ENCODE data around the gene PEX7. TPM values are rescaled to one million over a fixed set of nuclear protein-coding genes. Genes with fewer than 3 reads are reported as not detected.
A peak's percentile ranks its signal among the peaks of the same experiment; 100 is the strongest.

PEX7 gene
- 5.1 TPM for polyA plus RNA-seq (2013, experiment 1 of 2)
- 5.2 TPM for polyA plus RNA-seq (2013, experiment 2 of 2)

GRCh38 chr6:136822376-136823127 is at the start of gene PEX7:
Gene PEX7 (plus strand): TSS chr6:136822592. CDS start chr6:136822666, 74 bp downstream.
- Histone ChIP-seq H3K23ac (ENCODE audit: low read depth, low read length, poor library complexity) (peak within 1 kb of the TSS; percentile 99), H2AK5ac (ENCODE audit: low read depth, low read length) (peak within 1 kb of the TSS; percentile 98), H3K79me1 (ENCODE audit: low read depth, low read length) (peaks cover 4% of the 10 kb centered on the region), H3K36me3 (replicated peaks in 1 of 2; ENCODE audit: control insufficient read depth in 2 of 2, insufficient read depth in 2 of 2, low read length in 2 of 2) (peaks cover 2 to 25% of the 10 kb centered on the region in 2 donors), H2AFZ (ENCODE audit: low read length) (peak within 1 kb of the TSS; percentile 91), H2BK120ac (ENCODE audit: low read depth, low read length) (no peak within 1 kb of the TSS), H3K9ac (ENCODE audit: low read depth, low read length, poor library complexity) (peak within 1 kb of the TSS; percentile 96), H3K4me2 (ENCODE audit: insufficient read depth, low read length, poor library complexity, severe bottlenecking) (peak within 1 kb of the TSS; percentile 67), H3K18ac (ENCODE audit: low read length) (peak within 1 kb of the TSS; percentile 98), H2BK12ac (ENCODE audit: low read length) (no peak within 1 kb of the TSS), H3K4ac (ENCODE audit: low read length) (no peak within 1 kb of the TSS), H2BK15ac (ENCODE audit: low read length) (no peak within 1 kb of the TSS), H3K4me1 (ENCODE audit: control insufficient read depth in 2 of 2, insufficient read depth in 1 of 2, low read depth in 1 of 2, low read length in 2 of 2) (peaks cover 0 to 3% of the 10 kb centered on the region in 2 donors), H3K27ac (replicated peaks; ENCODE audit: low read length) (peak within 1 kb of the TSS; percentile 80), H3K14ac (ENCODE audit: low read length) (peak within 1 kb of the TSS; percentile 98), H3K9me3 (replicated peaks in 1 of 2; ENCODE audit: control insufficient read depth in 2 of 2, insufficient read depth in 1 of 2, low read depth in 1 of 2, low read length in 2 of 2) (peaks cover 0 to 1% of the 10 kb centered on the region in 2 donors), H2BK5ac (ENCODE audit: low read length) (peak within 1 kb of the TSS; percentile 53), H4K8ac (ENCODE audit: low read depth, low read length) (peak within 1 kb of the TSS; percentile 98), H3K27me3 (ENCODE audit: control insufficient read depth in 3 of 3, insufficient read depth in 3 of 3, low read depth in 1 of 3, low read length in 3 of 3) (peaks cover 0 to 16% (median 0%) of the 10 kb centered on the region in 3 experiments), H3K4me3 (ENCODE audit: low read length in 2 of 2) (peak within 1 kb of the TSS; percentile 59 to 82), H4K91ac (ENCODE audit: low read depth, low read length, poor library complexity) (no peak within 1 kb of the TSS)
- DNase-seq (ENCODE audit: low spot score): peak; percentile 82
- WGBS, 2 donors (ENCODE audit: extremely low coverage in 2 of 2, insufficient read length in 2 of 2, insufficient replicate concordance in 1 of 2): no CpG with 5 or more reads among the region's 78 CpGs

DNA sequence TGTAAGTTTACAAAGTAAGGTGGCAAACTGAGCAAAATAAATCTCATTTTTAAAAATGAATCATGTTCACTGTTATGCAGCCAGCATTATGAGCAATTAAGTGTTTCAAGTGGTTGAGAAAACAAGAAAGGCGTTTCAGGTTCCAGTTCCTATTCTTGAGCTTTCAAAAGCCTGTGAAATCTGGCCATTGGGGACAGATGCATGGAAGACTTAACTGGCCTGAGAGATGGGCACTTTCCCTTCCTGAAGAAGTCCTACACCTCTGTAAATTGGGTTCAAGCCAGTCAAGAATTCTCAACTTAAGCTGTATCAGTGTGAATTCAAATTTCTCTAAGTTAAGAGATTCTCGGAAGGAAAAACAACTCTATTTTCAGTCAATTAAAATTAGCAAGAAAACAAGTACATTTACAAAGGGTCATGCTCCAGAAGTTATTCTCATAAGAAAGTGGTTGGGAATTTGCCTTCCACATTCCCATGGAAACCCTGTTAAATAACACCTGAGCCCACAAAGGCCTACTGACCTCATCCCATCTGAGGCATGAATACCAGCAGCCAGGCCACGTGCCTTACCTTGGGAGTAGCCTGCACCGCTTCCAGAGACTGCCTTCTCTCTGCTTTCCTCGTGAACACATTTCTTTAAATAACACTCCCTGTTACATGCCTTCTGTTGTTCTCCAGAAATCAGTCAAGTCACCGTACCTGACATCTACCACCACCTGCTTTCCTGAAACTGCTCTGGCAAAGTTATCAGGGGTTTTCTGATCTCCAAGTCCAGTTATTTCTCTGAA is 49.5 kb upstream of the PEX7 start:
- no peak overlapping the region for H3K4me2 ChIP-seq (ENCODE audit: insufficient read depth, low read length, poor library complexity, severe bottlenecking)
- no peak overlapping the region for H3K4ac ChIP-seq (ENCODE audit: low read length)
- no peak overlapping the region for H2AFZ ChIP-seq (ENCODE audit: low read length)
- no peaks in the 10 kb centered on the region for H3K79me1 ChIP-seq (ENCODE audit: low read depth, low read length)
- H2AK5ac ChIP-seq (ENCODE audit: low read depth, low read length): no peak overlapping the region
- H4K91ac ChIP-seq (ENCODE audit: low read depth, low read length, poor library complexity): no peak overlapping the region
- no peak overlapping the region for H3K14ac ChIP-seq (ENCODE audit: low read length)
- H3K27me3 ChIP-seq (ENCODE audit: control insufficient read depth in 3 of 3, insufficient read depth in 3 of 3, low read depth in 1 of 3, low read length in 3 of 3): no peaks in the 10 kb centered on the region
- no peak overlapping the region for H2BK120ac ChIP-seq (ENCODE audit: low read depth, low read length)
- H3K36me3 ChIP-seq (replicated peaks in 1 of 2; ENCODE audit: control insufficient read depth in 2 of 2, insufficient read depth in 2 of 2, low read length in 2 of 2): no peaks in the 10 kb centered on the region
- no peaks in the 10 kb centered on the region for H3K4me1 ChIP-seq (ENCODE audit: control insufficient read depth in 2 of 2, insufficient read depth in 1 of 2, low read depth in 1 of 2, low read length in 2 of 2)
- H3K23ac ChIP-seq (ENCODE audit: low read depth, low read length, poor library complexity): no peak overlapping the region
- H4K8ac ChIP-seq (ENCODE audit: low read depth, low read length): no peak overlapping the region
- no peak overlapping the region for H2BK15ac ChIP-seq (ENCODE audit: low read length)
- no peak overlapping the region for H3K4me3 ChIP-seq (ENCODE audit: low read length in 2 of 2)
- no peak overlapping the region for H2BK12ac ChIP-seq (ENCODE audit: low read length)
- no peak overlapping the region for H3K27ac ChIP-seq (replicated peaks; ENCODE audit: low read length)
- no CpG with 5 or more reads among the region's 6 CpGs for WGBS, 2 donors (ENCODE audit: extremely low coverage in 2 of 2, insufficient read length in 2 of 2, insufficient replicate concordance in 1 of 2)
- H3K9me3 ChIP-seq (replicated peaks in 1 of 2; ENCODE audit: control insufficient read depth in 2 of 2, insufficient read depth in 1 of 2, low read depth in 1 of 2, low read length in 2 of 2): no peaks in the 10 kb centered on the region
- no peak overlapping the region for H3K18ac ChIP-seq (ENCODE audit: low read length)
- H3K9ac ChIP-seq (ENCODE audit: low read depth, low read length, poor library complexity): no peak overlapping the region
- H2BK5ac ChIP-seq (ENCODE audit: low read length): no peak overlapping the region
- no peak for DNase-seq (ENCODE audit: low spot score)

DNA sequence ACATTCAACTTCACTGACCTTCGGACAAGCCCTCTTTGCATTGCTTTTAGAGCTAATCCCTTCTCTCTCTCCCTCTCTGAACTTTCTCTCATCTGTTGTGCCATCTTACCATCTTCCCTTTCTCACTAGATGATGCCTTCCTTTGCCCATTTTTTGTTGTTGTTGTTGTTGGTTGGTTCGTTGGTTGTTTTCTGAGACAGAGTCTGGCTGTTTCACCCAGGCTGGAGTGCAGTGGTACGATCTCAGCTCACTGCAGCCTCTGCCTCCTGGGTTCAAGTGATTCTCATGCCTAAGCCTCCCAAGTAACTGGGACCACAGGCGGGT is 49.0 kb upstream of the PEX7 start:
- Histone ChIP-seq H2BK15ac (ENCODE audit: low read length) (no peak overlapping the region), H3K36me3 (replicated peaks in 1 of 2; ENCODE audit: control insufficient read depth in 2 of 2, insufficient read depth in 2 of 2, low read length in 2 of 2) (no peaks in the 10 kb centered on the region), H3K27ac (replicated peaks; ENCODE audit: low read length) (no peak overlapping the region), H3K9me3 (replicated peaks in 1 of 2; ENCODE audit: control insufficient read depth in 2 of 2, insufficient read depth in 1 of 2, low read depth in 1 of 2, low read length in 2 of 2) (no peaks in the 10 kb centered on the region), H3K4me1 (ENCODE audit: control insufficient read depth in 2 of 2, insufficient read depth in 1 of 2, low read depth in 1 of 2, low read length in 2 of 2) (no peaks in the 10 kb centered on the region), H2AK5ac (ENCODE audit: low read depth, low read length) (no peak overlapping the region), H3K27me3 (ENCODE audit: control insufficient read depth in 3 of 3, insufficient read depth in 3 of 3, low read depth in 1 of 3, low read length in 3 of 3) (no peaks in the 10 kb centered on the region), H3K14ac (ENCODE audit: low read length) (no peak overlapping the region), H3K4ac (ENCODE audit: low read length) (no peak overlapping the region), H4K8ac (ENCODE audit: low read depth, low read length) (no peak overlapping the region), H3K18ac (ENCODE audit: low read length) (no peak overlapping the region), H2BK12ac (ENCODE audit: low read length) (no peak overlapping the region), H3K4me2 (ENCODE audit: insufficient read depth, low read length, poor library complexity, severe bottlenecking) (no peak overlapping the region), H3K23ac (ENCODE audit: low read depth, low read length, poor library complexity) (no peak overlapping the region), H3K79me1 (ENCODE audit: low read depth, low read length) (no peaks in the 10 kb centered on the region), H2AFZ (ENCODE audit: low read length) (no peak overlapping the region), H2BK120ac (ENCODE audit: low read depth, low read length) (no peak overlapping the region), H4K91ac (ENCODE audit: low read depth, low read length, poor library complexity) (no peak overlapping the region), H3K9ac (ENCODE audit: low read depth, low read length, poor library complexity) (no peak overlapping the region), H2BK5ac (ENCODE audit: low read length) (no peak overlapping the region), H3K4me3 (ENCODE audit: low read length in 2 of 2) (no peak overlapping the region)
- no peak for DNase-seq (ENCODE audit: low spot score)
- no CpG with 5 or more reads among the region's 4 CpGs for WGBS, 2 donors (ENCODE audit: extremely low coverage in 2 of 2, insufficient read length in 2 of 2, insufficient replicate concordance in 1 of 2)
